ENCODE data around the gene SLC35A4. TPM values are rescaled to one million over a fixed set of nuclear protein-coding genes. Genes with fewer than 3 reads are reported as not detected.

The SLC35A4 gene
- total and polyA plus RNA-seq, 4 donors, result 17.5 to 37.0 (median 26.6) TPM

DNA sequence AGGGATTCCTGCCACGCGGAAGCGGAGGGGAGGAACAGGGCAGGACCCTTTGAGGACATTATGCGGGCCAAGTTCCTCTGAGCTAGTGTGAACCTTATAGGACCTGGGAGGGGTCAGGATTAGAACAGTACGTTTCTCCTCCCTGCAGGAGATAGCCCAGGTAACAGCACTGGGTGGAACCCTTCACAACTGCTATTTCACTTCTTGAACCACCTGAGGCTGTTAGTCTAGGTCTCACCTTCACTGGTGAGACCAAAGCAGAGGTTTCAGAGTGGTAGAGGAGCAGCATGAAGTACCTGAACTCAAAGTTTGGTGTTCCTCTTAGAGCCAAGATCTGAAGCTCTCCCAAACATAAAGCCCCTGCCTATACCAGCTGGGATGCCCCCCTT, 16.3 kb upstream of the SLC35A4 start:
- peak overlapping the region; percentile 91 to 99 for H3K27ac ChIP-seq (ENCODE audit: low read depth in 1 of 2, low read length in 2 of 2)
- DNase-seq (ENCODE audit: low spot score), result no peak
- peak overlapping the region; percentile 60 to 75 for H3K9ac ChIP-seq (ENCODE audit: low read depth in 1 of 2, low read length in 2 of 2)
- peak; percentile 59 for TF ChIP-seq SP1 (IDR thresholded peaks at IDR 0.05)
- peak; percentile 9 for TF ChIP-seq NR2F2 (IDR thresholded peaks at IDR 0.05)
- TF ChIP-seq, protein P1, sequence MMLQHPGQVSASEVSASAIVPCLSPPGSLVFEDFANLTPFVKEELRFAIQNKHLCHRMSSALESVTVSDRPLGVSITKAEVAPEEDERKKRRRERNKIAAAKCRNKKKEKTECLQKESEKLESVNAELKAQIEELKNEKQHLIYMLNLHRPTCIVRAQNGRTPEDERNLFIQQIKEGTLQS (IDR thresholded peaks at IDR 0.05), result no peak
- TF ChIP-seq, protein P2, sequence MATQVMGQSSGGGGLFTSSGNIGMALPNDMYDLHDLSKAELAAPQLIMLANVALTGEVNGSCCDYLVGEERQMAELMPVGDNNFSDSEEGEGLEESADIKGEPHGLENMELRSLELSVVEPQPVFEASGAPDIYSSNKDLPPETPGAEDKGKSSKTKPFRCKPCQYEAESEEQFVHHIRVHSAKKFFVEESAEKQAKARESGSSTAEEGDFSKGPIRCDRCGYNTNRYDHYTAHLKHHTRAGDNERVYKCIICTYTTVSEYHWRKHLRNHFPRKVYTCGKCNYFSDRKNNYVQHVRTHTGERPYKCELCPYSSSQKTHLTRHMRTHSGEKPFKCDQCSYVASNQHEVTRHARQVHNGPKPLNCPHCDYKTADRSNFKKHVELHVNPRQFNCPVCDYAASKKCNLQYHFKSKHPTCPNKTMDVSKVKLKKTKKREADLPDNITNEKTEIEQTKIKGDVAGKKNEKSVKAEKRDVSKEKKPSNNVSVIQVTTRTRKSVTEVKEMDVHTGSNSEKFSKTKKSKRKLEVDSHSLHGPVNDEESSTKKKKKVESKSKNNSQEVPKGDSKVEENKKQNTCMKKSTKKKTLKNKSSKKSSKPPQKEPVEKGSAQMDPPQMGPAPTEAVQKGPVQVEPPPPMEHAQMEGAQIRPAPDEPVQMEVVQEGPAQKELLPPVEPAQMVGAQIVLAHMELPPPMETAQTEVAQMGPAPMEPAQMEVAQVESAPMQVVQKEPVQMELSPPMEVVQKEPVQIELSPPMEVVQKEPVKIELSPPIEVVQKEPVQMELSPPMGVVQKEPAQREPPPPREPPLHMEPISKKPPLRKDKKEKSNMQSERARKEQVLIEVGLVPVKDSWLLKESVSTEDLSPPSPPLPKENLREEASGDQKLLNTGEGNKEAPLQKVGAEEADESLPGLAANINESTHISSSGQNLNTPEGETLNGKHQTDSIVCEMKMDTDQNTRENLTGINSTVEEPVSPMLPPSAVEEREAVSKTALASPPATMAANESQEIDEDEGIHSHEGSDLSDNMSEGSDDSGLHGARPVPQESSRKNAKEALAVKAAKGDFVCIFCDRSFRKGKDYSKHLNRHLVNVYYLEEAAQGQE (IDR thresholded peaks at IDR 0.05), result no peak
- no peak for TF ChIP-seq HNF4G (IDR thresholded peaks at IDR 0.05)
- TF ChIP-seq RAD21 (IDR thresholded peaks at IDR 0.05), result peak in 1 of 2 donors; percentile 25
- TF ChIP-seq EGR1 (IDR thresholded peaks at IDR 0.05; ENCODE audit: low read depth in 2 of 2), result peak in 1 of 2 donors; percentile 6
- peak; percentile 80 for TF ChIP-seq RXRA (IDR thresholded peaks at IDR 0.05)
- TF ChIP-seq HNF4A (conservative IDR thresholded peaks at IDR 0.05), result peak in 1 of 2 donors; percentile 45
- no peak for TF ChIP-seq GABPA (IDR thresholded peaks at IDR 0.05 in 1 of 2, conservative IDR thresholded peaks at IDR 0.05 in 1 of 2)
- TF ChIP-seq, protein P3, sequence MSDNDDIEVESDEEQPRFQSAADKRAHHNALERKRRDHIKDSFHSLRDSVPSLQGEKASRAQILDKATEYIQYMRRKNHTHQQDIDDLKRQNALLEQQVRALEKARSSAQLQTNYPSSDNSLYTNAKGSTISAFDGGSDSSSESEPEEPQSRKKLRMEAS (IDR thresholded peaks at IDR 0.05), result peak; percentile 55
- TF ChIP-seq YY1 (IDR thresholded peaks at IDR 0.05), result no peak
- no peak for TF ChIP-seq FOXA1 (IDR thresholded peaks at IDR 0.05)
- TF ChIP-seq, protein P4, sequence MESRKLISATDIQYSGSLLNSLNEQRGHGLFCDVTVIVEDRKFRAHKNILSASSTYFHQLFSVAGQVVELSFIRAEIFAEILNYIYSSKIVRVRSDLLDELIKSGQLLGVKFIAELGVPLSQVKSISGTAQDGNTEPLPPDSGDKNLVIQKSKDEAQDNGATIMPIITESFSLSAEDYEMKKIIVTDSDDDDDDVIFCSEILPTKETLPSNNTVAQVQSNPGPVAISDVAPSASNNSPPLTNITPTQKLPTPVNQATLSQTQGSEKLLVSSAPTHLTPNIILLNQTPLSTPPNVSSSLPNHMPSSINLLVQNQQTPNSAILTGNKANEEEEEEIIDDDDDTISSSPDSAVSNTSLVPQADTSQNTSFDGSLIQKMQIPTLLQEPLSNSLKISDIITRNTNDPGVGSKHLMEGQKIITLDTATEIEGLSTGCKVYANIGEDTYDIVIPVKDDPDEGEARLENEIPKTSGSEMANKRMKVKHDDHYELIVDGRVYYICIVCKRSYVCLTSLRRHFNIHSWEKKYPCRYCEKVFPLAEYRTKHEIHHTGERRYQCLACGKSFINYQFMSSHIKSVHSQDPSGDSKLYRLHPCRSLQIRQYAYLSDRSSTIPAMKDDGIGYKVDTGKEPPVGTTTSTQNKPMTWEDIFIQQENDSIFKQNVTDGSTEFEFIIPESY (IDR thresholded peaks at IDR 0.05), result no peak
- no peak for TF ChIP-seq TAF1 (conservative IDR thresholded peaks at IDR 0.05)
- no peaks in the 10 kb centered on the region for H3K27me3 ChIP-seq (ENCODE audit: control insufficient read depth in 4 of 4, insufficient read depth in 4 of 4, low read length in 3 of 4)
- peaks cover 8 to 40% (median 33%) of the 10 kb centered on the region in 4 donors for H3K4me1 ChIP-seq (ENCODE audit: control insufficient read depth in 4 of 4, insufficient read depth in 4 of 4, low read length in 3 of 4)
- no peaks in the 10 kb centered on the region for H3K9me3 ChIP-seq (ENCODE audit: control insufficient read depth in 4 of 4, low read length in 3 of 4)
- peaks cover 0 to 26% (median 19%) of the 10 kb centered on the region in 4 donors for H3K36me3 ChIP-seq (ENCODE audit: control insufficient read depth in 4 of 4, insufficient read depth in 3 of 4, low read depth in 1 of 4, low read length in 3 of 4)
- peak overlapping the region; percentile 9 to 50 (median 30) for H3K4me3 ChIP-seq (ENCODE audit: low read depth in 1 of 3, low read length in 3 of 3)
- 6% methylated on average over 5 of the region's 5 CpGs for WGBS

DNA sequence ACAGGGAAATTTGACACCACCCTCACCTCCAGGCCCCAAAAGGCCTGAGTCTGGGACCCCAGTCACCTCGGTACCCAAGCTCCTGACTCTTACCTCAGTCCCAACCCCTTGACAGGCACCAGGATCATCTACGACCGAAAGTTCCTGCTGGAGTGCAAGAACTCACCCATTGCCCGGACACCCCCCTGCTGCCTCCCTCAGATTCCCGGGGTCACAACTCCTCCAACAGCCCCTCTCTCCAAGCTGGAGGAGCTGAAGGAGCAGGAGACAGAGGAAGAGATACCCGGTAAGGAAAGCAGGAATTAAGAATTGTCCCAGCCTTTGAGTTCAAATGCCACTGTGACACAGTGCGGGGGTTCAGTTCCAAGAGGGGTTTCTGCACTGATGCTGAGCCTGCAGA, 15.8 kb upstream of the SLC35A4 start:
- TF ChIP-seq HNF4A (conservative IDR thresholded peaks at IDR 0.05), result no peak
- TF ChIP-seq JUND (IDR thresholded peaks at IDR 0.05), result no peak
- no peak for TF ChIP-seq RAD21 (IDR thresholded peaks at IDR 0.05)
- no peak for TF ChIP-seq FOXA2 (IDR thresholded peaks at IDR 0.05)

More for the DNA sequence above, 15.8 kb upstream of the SLC35A4 start:
- peaks cover 0 to 26% (median 19%) of the 10 kb centered on the region in 4 donors for H3K36me3 ChIP-seq (ENCODE audit: control insufficient read depth in 4 of 4, insufficient read depth in 3 of 4, low read depth in 1 of 4, low read length in 3 of 4)
- peak overlapping the region; percentile 91 to 99 for H3K27ac ChIP-seq (ENCODE audit: low read depth in 1 of 2, low read length in 2 of 2)
- H3K9ac ChIP-seq (ENCODE audit: low read depth in 1 of 2, low read length in 2 of 2), result peak overlapping the region in 1 of 2 donors; percentile 60
- no peak overlapping the region for H3K4me3 ChIP-seq (ENCODE audit: low read depth in 1 of 3, low read length in 3 of 3)
- no peaks in the 10 kb centered on the region for H3K27me3 ChIP-seq (ENCODE audit: control insufficient read depth in 4 of 4, insufficient read depth in 4 of 4, low read length in 3 of 4)
- WGBS, result 83% methylated on average over 7 of the region's 7 CpGs
- DNase-seq (ENCODE audit: low spot score), result no peak
- H3K4me1 ChIP-seq (ENCODE audit: control insufficient read depth in 4 of 4, insufficient read depth in 4 of 4, low read length in 3 of 4), result peaks cover 8 to 40% (median 33%) of the 10 kb centered on the region in 4 donors
- H3K9me3 ChIP-seq (ENCODE audit: control insufficient read depth in 4 of 4, low read length in 3 of 4), result no peaks in the 10 kb centered on the region
